NCI-H1930 (cell line): ENCODE results near the gene ZNF823.

ENCODE experiments used
- DNase-seq, 2 experiments: peaks; one replicate each; lab custom pipeline; 2025; lab: John Stamatoyannopoulos, UW

ZNF823 gene

DNA sequence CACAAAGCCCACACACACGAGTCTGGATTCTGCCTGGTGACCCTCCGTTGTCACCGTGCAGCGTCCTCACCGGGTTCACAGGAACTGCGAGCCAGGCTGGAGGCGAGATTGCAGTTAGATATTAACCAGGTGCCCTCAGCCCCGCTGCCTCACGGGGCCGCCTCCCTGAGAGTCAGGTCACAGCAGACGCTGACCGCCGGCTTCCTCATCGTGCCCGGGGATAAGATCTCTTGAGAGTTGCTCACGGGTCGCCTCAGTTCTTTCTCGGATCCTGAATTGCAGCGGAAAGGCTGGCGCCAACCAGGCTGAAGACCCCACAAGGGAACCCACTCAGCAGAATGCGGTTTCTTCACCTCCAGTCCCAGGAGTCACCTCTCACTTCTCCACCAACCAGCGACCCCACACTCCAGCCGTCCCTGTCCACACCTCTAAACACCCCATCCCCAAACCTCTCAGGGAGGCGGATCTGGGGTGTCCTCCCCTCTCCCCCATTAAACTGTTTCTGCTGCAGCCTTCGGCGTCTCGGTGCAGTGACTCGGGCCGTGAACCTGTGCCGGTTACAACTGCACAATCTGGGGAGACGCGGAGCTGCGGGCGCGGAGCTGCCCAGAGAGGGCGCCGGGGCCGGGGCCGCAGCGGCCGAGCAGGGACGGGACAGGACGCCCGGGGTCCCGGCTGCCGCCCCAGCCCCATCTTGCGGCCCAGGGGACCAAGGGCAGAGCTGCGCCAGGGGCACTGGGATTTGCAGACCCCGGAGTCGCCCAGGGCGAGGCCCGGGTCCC is 591 bp downstream of the ZNF823 start:
- DNase-seq: no peak

DNA sequence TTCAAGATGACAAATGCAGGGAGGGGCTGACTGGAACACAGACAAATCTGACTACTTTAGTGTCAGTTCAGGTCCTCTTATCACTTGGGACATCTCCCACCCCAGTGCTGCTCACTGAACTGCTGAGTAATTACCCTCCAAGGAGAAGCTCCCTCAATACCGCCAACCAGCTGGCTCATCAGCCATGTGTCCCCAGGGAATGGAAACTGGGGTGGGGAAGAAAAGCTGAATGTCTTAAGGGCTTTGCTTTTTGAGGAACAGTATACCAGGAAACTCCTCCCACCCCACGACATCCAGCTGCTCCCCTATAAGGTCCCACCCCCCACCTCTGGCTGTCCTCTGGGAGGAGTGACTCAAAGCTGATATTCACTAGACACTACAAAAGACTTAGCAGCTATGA is 2.0 kb downstream of the ZNF823 start:
- no peak for DNase-seq

DNA sequence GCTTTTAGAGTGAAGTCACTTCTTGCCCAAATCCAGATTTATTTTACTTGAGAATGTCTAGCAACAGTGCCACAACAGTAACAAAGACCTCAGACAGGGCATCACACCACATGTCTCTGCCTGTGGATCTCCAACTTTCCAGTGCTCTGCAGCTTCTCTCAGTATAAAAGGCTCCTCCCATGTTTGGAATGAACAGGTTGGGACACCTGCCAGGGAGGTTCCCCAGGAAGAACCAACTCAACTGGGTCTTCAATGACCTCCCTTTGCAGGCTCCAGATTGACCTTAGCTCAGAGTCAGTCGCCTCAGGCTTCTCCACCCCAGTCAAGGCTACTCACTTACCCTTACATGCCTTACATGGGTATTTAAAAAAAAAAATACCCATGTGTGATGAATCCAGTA is 3.4 kb downstream of the ZNF823 start:
- DNase-seq: no peak

DNA sequence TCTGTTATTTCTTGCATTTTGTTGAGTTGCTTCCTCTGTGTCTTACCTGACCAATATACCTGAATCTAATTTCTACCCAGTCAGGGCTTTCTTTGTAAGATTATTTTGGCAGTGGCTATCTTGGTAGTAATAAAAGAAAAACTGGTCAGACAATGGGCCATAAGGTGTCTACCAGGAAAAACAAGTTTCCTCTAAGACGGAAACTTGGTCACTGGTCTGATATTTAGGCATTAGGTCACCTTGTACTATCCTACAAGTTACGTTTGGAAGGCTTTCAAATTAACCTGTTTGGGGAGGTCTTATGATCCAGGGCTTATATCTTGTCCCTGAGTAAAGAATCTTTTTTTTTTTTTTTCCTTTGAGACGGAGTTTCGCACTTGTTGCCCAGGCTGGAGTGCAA is 9.2 kb downstream of the ZNF823 start:
- DNase-seq: no peak

DNA sequence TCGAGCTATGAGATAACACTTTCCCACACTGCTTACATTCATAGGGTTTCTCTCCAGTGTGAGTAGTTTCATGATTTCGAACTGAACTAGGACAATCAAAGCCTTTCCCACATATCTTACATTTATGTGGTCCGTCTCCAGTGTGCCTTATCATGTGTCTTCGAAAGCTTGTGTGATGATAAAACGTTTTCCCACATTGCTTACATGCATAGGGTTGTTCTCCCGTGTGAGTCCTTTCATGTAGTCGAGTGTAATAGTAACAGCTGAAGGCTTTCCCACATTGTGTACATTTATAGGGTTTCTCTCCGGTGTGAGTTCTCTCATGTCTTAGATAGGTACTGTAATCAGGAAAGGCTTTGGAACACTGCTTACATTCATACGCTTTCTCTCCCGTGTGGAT is 16.3 kb downstream of the ZNF823 start:
- no peak for DNase-seq

DNA sequence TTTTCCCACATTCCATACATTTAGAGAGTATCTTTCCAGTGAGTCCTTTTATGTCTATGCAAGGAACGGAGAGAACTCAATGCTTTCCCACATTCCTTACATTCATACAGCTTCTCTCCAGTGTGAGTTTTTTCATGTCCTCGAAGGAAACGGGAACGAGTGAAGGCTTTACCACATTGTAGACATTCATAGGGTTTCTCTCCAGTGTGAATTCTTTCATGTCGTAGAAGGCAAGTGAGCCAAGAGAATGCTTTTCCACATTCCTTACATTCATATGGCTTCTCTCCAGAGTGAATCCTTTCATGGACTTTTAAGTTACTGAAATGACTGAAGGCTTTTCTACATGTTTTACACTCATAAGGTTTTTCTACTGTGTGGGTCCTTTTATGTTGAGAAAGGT is 17.1 kb downstream of the ZNF823 start:
- DNase-seq: no peak

DNA sequence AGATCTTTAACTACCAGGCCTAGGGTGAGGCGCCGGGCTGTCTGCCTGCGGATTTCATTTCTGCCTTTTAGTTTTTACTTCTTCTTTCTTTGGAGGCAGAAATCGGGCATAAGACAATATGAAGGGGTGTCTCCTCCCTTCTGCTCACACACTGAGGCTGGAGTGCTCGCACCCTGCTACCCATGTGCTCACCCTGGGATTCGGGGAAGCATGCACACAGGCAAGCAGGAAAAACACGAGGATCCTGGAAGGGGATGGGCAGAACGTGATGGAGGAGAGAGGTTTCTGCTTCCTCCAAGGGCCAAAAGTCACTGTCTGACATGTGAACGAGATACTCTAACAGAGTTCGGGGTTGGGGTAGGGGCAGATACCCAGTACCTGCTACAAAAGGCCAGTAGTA is 28.4 kb downstream of the ZNF823 start:
- DNase-seq: no peak

DNA sequence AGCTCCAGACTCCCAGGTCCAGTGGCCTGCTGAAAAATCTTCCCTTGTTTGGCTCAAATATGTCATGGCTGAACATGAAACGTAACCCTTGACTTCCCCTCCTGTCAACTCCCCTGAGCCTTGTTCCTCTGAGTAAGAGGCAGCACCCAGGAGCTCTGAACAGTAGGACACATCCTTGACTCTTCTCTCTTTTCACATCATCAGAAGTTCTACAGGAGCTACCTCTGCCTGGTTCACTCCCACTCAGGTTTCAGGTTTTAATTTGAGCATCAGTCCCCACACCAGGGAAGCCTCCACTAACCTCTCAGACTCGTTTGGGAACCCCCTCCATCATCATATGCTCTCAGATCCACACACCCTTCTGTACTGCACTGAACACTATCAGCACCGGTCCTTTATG is 30.3 kb downstream of the ZNF823 start:
- DNase-seq: no peak

DNA sequence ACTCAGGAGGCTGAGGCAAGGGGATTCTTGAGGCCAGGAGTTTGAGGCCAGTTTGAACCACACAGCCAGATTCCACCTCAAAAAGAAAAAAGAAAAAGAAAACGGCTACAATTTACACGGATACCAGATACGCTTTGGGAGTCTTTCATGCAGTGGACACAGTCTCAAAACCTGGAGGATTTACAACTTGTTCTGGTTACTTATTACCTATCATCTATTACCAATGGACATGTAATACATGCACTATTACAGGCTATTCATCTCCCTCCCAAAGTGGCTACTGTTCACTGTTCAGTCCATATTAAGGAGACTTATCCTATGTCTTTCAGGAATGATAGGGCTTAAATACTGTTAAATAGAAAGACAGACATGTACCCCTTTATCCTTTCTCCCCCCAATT is 33.3 kb downstream of the ZNF823 start:
- no peak for DNase-seq

DNA sequence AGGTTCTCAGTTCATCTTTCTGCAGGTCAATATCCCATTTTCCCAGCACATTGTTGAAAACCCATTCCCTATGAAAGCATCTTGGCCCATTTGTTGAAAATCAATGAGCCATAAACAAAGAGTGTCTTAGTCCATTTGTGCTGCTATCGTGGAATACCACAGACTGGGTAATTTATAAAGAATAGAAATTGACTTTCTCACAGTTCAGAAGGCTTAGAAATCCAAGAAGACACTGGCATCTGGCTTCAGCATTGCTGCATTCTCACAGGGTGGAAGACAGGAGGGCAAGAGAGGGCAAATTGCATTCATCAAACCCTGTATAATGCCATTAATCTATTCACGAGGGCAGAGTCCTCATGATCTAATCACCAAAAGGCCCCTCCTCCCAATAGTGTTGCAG is 34.1 kb downstream of the ZNF823 start:
- no peak for DNase-seq

DNA sequence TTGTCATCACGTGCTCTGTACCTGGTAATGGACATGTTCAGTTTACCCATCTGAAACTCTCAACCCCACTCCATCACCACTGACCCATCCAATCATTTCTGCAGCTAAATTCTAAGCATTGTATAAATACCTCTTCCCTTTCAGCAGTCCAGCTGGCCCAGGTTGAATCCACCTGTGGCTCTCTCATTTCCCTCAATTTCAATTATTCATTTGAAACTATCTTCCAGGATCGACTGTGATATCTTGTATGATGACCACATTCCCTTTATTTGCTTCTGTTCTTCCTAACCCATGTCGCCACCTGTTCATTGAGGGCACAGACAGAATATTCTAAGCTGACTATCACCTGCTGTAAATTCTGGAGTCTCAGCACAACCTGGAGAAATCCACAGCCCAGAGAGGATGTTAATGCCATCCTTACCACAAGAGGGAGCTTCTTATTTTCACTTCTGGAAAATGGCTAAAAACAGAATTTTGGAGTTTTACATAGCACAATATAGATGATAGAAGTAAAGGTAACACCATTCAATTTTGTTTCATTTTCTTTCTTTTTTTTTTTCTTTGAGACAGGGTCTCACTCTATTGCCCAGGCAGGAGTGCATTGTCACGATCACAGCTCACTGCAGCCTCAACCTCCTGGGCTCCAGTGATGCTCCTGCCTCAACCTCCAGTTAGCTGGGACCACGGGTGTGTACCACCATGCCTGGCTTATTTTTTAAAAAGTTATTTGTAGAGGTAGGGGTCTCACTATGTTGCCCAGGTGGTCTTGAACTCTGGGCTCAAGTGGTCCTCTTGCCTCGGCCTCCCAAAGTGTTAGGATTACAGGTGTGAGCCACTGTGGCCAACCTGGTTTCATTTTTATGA is 38.6 kb downstream of the ZNF823 start:
- DNase-seq: no peak

DNA sequence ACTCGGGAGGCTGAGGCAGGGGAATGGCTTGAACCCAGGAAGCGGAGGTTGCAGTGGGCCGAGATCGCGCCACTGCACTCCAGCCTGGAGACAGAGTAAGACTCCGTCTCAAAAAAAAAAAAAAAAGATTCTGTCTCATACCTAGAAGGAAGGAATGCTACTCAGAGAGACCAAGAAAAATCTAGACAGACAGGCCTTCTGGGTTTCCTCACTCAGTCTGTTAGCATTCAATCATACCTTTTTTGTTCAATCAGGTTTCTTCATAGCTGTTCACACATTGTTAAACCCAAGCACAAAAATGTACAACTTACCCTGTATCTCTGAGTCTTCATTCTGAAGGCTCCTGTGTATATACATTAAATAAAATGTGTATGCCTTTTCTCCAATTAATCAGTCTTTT is 40.5 kb downstream of the ZNF823 start:
- no peak for DNase-seq

DNA sequence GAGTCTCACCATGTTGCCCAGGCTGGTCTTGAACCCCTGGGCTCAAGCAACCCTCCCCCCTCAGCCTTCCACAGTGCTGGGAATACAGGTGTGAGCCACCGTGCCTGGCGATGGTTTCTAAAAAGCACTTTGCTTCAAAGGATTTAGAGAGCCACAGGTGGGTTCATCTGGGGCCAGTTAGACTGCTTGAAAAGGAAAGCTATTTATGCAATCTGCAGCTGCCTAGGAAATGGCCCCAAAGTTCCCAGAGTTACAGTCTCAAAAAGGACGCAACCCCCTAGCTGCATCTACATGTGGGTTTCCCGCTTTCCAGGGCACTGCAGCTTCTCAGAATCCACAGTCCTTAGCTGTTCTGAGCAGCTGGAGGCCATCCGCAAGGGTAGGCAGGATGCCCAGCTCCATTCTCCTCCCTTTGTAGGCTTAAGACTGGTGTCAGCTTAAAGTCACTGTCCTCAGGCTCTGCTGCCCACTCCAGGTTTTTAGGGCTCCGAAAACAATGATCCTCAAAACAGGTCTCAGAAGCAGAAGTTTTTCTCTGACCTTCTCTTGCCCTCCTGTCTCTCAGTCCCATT is 41.4 kb downstream of the ZNF823 start:
- no peak for DNase-seq

DNA sequence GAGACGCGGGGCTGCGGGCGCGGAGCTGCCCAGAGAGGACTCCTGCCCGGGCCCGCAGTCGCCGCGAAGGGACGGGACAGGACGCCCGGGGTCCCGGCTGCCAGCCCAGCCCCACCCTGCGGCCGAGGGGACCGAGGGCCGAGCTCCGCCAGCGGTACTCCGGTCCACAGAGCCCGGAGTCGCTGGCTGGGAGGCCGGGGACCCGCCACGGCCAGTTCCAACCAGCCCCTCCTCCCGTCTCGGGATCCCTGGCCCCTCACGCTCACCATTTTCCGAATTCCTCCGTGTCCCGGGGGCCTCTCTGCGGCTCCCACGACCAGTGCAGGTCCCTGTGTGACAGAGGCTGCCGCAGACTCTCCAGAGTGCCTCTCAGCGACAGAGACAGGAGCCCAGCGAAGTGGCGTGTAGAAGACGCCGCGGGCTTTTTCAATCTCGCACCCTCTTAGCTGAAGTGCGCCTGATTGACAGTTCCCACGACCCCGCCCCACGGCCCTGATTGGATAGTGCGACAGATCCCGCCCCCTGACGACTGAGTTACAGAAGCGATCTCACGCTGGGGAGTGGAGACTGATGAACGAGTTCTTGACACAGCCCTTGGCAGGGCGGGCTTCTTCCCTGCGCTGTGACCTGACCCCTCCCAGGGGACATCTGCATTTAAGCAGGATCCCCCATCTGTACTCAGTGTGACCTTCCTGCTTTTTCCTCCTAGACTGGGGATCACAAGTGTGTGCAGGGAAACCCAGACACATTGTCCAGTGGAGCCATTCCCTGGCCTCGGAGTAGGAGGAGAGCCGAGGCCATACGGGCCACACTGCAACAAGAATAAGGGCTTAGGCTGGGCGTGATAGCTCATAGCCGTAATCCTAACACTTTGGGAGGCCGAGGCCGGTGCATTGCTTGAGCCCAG is 44.0 kb downstream of the ZNF823 start:
- DNase-seq: peak; percentile 77 to 85

DNA sequence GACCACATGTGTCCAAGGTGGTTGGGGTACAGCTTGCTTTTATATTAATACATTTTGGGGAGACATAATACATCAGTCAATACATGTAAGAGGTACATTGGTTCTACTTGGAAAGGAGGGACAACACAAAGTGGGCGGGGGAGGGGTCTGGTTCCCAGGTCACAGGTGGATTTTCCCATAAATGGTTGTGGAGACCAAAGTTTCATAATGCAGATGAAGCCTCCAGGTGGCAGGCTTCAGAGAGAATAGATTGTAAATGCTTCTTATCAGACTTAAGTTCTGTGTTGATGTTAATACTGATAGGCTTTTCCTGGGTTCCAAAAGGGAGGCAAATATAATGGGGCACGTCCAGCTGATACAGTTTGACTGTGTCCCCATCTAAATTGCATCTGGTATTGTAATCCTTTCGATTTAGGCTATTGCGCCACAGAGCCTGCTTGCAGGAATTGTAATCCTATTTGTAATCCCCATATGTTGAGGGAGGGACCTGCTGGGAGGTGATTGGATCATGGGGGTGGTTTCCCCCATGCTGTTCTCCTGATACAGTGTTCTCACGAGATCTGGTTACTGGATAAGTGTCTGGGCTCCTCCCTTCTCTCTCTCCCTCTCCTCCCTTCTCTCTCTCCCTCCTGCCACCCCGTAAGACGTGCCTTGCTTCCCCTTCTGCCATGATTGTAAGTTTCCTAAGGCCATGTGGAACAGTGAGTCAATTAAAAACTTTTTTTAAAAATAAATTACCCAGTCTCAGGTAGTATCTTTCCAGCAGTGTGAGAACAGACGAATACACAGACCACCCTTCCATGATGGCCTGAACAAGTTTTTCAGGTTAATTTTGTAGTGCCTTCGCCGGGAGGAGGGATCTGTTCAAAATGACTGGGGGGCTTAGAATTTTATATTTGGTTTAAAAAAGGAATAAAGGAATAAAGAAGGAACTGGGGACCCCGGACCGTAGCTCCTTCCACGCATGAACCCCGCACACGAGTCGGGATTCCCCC is 44.9 kb downstream of the ZNF823 start:
- DNase-seq: no peak

DNA sequence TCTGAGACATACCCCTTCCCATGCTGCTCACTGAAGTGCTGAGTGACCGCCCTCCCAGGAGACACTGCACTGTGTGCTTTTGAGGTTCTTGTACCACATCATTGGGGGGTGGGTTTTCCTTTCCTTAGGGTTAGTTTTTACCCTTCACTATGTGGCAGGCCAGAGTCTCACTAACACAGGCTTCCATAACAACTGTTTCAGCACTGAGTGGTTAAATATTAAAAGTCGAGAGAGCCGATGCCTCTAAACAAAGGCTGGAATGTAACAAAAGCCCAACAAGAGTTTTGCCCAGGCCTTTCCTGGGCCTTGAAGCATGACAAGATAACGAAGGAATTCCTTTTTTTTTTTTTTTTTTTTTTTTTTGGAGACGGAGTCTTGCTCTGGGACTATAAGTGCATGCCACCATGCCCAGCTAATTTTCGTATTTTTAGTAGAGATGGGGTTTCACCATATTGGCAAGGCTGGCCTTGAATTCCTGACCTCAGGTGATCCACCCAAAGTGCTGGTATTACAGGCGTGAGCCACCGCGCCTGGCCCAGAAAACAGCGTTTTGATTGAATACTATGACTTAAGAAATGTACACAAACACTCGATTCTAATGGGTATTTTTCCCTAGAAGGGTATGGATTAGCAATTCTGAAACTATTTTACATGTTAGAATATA is 46.5 kb downstream of the ZNF823 start:
- no peak for DNase-seq

DNA sequence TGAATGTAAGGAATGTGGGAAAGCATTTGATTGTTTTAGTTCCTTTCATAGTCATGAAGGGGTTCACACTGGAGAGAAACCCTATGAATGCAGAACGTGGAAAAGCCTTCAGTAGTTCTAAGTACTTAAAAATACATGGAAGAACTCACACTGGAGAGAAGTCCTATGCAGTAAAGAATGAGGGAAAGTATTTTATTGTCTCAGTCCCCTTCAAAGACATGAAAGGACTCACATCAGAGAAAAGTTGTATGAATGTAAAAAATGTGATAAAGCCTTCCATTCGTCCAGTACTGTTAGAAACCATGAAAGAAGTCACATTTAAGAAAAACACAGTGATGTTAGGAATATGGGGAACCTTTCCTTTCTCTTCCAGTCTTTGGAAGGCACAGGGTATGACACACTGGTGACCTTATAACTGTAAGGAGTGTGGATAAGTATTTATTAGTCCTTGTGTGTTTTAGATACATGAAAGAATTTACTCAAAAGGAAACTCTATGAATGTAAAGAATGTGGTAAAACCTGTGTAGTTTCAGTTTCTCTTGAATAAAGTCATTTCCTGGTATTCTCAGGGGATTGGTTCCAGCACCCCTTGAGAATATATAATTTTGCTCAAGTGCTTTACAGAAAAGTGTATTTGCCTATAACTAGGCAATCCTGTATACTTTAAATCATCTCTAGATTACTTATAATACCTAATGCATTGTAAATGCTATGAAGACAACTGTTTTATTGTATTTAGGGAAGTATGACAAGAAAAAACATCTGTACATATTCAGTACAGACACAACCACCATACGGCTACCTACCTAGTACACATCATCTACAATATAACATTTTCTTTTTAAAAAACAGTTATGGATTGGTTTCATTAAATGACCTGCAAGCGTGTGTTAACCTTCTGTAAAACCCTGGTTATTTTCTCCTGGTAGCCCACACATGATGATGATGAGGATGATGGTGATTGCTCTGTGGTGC is 52.8 kb downstream of the ZNF823 start:
- no peak for DNase-seq

DNA sequence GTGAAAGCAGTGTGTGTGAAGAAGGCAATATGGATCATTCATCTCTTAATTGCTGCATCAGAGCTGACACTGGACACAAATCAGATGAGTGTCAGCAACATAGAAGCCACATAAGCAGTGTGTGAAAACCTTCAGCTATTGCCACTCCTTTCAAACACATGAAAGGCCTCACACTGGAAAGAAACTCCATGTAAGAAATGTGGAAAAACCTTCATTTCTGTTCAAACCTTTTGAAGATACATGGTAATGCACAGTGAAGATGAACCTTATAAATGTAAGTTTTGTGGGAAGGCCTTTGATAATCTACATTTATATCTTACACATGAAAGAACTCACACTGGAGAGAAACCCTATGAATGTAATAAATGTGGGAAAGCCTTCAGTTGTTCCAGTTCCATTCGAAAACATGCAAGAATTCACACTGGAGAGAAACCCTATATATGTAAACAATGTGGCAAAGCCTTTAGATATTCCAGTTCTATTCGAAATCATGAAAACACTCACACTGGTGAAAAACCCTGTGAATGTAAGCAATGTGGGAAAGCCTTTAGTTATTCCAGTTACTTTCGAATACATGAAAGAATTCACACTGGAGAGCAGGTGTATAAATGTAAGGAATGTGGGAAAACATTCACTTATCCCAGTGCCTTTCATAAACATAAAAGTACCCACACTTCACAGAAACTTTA is 53.6 kb downstream of the ZNF823 start:
- DNase-seq: no peak
